AG04450 (cell line): Measurements from ENCODE around the gene LARGE1. TPM values are rescaled to one million over a fixed set of nuclear protein-coding genes. Genes with fewer than 3 reads are reported as not detected.

Experiments used
- CTCF ChIA-PET: fragments of 300-600, 350-600 bp; formaldehyde crosslinking; extraction: SDS; loops from one replicate; lab custom pipeline; 2022; ENCODE audit warnings: antibody characterized with exemption, inconsistent platforms; lab: Charles Lee
- POLR2A ChIA-PET: fragments of 350-600 bp; formaldehyde crosslinking; extraction: SDS; loops from one replicate; lab custom pipeline; 2021; ENCODE audit warnings: antibody characterized with exemption, inconsistent platforms; lab: Yijun Ruan, JAX
- DNase-seq: peaks from one replicate; pipeline ENCODE4 v3.0.0-alpha.2; 2011; ENCODE audit warnings: low read depth, low spot score
- H3K27ac ChIP-seq: one replicate; pipeline ENCODE4 v1.5.1; 2012; ENCODE audit warnings: low read depth, low read length, control low read depth
- H3K27me3 ChIP-seq: one replicate; pipeline ENCODE4 v1.6.0; 2012; ENCODE audit warnings: low read length; ENCODE audit not compliant: control insufficient read depth, insufficient read depth
- H3K4me3 ChIP-seq: 2 replicates; pipeline ENCODE4 v1.5.1; 2011; ENCODE audit warnings: mild to moderate bottlenecking, low read depth, low read length, control low read depth
- H3K9me3 ChIP-seq: 2 replicates; pipeline ENCODE4 v1.5.1; 2012; ENCODE audit warnings: low read length; ENCODE audit not compliant: control insufficient read depth, insufficient read depth
- polyA plus RNA-seq: library from polyadenylated mRNA; depleted of rRNA; stranded (reverse); fragments of >200 nt; gene quantifications from 2 replicates; pipeline ENCODE4 v1.2.3, GENCODE V29; 2011
- TF ChIP-seq, protein P1 (sequence below): IDR thresholded peaks from 2 replicates; pipeline ENCODE4 v1.5.1; 2011; ENCODE audit warnings: low read depth, low read length, control low read depth, inconsistent platforms

Gene LARGE1
- polyA plus RNA-seq, 1 experiment: 8.4 TPM

DNA sequence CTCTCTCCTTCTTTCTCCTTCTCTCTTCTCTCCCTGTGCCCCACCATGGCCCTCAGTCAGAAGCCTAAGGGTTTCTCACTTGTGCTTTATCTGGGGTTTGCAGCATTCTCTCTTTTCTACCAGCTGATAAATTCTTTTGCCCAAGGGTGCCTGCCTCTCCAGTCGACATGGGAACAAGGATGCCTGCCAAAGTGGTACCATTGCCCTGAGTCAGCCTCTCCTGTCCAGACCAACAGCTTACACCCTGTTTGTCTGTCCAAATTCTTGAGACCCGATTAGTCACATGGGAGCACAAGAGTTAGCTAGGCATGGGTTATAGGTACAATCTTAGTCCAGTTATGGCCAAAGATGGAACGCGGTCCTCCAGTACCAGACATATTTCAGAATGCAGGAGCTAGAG is 242.7 kb downstream of the LARGE1 start:
- H3K9me3 ChIP-seq: no peaks in the 10 kb centered on the region
- POLR2A ChIA-PET: no interaction called here
- no peak for DNase-seq
- no peak overlapping the region for H3K4me3 ChIP-seq
- TF ChIP-seq, protein P1, sequence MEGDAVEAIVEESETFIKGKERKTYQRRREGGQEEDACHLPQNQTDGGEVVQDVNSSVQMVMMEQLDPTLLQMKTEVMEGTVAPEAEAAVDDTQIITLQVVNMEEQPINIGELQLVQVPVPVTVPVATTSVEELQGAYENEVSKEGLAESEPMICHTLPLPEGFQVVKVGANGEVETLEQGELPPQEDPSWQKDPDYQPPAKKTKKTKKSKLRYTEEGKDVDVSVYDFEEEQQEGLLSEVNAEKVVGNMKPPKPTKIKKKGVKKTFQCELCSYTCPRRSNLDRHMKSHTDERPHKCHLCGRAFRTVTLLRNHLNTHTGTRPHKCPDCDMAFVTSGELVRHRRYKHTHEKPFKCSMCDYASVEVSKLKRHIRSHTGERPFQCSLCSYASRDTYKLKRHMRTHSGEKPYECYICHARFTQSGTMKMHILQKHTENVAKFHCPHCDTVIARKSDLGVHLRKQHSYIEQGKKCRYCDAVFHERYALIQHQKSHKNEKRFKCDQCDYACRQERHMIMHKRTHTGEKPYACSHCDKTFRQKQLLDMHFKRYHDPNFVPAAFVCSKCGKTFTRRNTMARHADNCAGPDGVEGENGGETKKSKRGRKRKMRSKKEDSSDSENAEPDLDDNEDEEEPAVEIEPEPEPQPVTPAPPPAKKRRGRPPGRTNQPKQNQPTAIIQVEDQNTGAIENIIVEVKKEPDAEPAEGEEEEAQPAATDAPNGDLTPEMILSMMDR: no peak
- no peaks in the 10 kb centered on the region for H3K27me3 ChIP-seq
- CTCF ChIA-PET: interaction anchor here (1.4 kb wide), 1 partner anchor 246 kb away, joined by 3 read pairs; no protein-coding TSS in a partner anchor
- H3K27ac ChIP-seq: no peak overlapping the region

DNA sequence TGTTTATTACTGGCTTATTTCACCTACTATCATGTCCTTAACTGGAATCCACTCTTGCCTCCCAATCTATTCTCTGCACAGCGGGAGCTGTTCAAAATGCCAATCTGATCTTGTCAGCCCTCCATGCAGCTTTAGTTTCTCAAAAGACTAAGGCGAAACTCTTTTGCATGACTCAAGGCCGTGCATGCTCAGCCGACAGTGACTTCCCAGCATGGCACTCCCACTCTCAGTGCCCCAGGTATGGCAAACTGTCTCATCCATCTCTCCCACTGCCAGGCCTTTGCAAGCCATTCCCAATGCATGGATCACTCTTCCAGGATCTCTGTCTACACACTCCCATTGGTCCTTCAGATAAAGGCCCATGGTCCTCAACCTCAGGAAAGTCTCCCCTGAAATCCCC is 245.9 kb downstream of the LARGE1 start:
- TF ChIP-seq, protein P1: no peak
- Histone ChIP-seq H3K9me3 (no peaks in the 10 kb centered on the region), H3K4me3 (no peak overlapping the region), H3K27me3 (no peaks in the 10 kb centered on the region), H3K27ac (no peak overlapping the region)
- CTCF ChIA-PET: no interaction called here
- POLR2A ChIA-PET: no interaction called here
- no peak for DNase-seq

DNA sequence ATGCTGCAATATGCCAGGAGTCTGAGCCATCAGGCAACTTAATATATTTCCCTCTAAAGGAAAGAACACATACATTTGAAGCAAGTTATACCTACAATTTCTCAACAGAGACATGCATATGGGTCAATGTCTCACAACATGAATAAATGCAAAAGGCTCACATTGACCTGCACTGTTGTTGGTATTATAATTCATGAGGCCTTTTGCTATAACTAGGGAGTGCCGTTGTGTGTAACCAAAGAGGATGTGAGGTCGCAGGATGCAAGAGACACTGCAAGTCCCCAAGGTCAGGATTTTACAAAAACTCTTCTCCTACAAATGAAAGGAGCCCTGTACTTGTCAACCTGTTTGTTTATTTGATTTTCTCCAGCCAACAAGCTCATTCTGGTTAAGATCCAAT is 250.5 kb downstream of the LARGE1 start:
- POLR2A ChIA-PET: no interaction called here
- H3K27me3 ChIP-seq: no peaks in the 10 kb centered on the region
- H3K4me3 ChIP-seq: no peak overlapping the region
- no peaks in the 10 kb centered on the region for H3K9me3 ChIP-seq
- H3K27ac ChIP-seq: no peak overlapping the region
- TF ChIP-seq, protein P1: no peak
- CTCF ChIA-PET: no interaction called here
- DNase-seq: no peak

DNA sequence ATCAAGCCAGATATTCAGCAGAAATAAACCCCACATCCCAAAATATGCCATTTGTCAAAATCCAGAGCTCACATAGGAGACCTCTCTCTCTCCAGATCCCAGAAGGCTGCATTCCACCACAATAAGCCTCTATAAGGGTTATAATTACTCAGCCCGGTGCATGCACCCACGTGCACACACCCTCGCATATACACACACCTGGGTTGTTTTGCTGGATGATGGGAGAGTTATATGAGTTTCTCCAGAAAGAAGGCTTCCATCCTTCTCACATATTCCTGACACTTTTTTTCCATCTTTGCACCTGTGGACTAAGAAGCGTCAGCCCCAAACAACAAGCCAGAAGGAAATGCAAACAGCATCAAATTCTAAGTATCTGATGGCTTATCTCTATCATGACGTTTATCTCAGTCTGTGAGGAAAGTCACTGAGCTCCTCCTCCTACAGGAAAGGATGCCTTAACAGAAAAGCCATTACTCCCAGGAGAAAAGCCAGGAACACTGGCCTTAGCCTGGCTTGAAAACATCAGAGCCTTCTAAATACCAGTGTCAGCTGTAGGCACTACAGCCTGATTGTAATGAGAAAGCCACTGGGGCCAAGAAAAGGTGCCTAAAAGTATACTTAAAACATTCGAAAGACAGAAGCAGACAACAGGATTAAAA is 253.2 kb downstream of the LARGE1 start:
- ChIA-PET POLR2A (no interaction called here), CTCF (no interaction called here)
- no peaks in the 10 kb centered on the region for H3K27me3 ChIP-seq
- H3K9me3 ChIP-seq: no peaks in the 10 kb centered on the region
- H3K27ac ChIP-seq: no peak overlapping the region
- no peak for DNase-seq
- TF ChIP-seq, protein P1: no peak
- no peak overlapping the region for H3K4me3 ChIP-seq

DNA sequence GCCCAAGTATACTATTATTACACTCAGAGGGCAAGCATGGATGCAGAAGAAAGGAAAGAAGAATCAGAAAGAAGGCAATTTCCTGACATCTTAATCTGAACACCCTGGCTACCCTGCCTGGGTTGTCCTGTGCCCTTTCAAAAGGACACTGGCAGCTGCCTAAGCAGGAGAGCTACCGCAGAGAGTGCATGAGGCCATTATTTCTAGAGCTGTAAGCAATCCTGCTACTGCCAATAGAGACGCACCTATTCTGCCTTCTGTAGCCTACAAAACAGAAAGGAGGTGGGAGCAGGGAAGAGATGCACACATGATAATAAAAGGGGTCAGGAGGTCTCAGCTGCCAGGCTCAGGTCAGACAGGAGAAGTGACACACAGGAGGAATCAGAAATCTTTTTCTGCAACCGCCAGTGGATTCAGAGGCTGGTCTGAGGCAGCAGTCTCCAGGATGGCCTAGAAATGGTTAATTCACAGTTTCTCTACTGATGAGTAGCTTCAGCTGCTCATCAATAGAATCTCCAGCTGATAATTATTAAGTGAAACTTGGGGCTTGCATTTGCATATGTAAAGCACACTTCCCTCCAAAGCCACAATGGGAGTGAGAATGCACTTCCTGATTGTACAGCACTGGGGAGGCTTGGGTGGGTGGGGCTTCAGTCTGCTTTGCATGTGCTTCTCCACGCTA is 253.9 kb downstream of the LARGE1 start:
- Histone ChIP-seq H3K9me3 (no peaks in the 10 kb centered on the region), H3K27ac (no peak overlapping the region), H3K27me3 (no peaks in the 10 kb centered on the region), H3K4me3 (no peak overlapping the region)
- POLR2A ChIA-PET: no interaction called here
- TF ChIP-seq, protein P1: no peak
- CTCF ChIA-PET: no interaction called here
- no peak for DNase-seq
